ENCODE results near the gene SEMA5A. TPM values are rescaled to one million over a fixed set of nuclear protein-coding genes. Genes with fewer than 3 reads are reported as not detected.
A peak's percentile ranks its signal among the peaks of the same experiment; 100 is the strongest.

The SEMA5A gene
- total RNA-seq, 2 donors from 2014 or later = 3.4 to 40.2 TPM

- 88 to 96% methylated on average over 3 of the region's 3 CpGs for WGBS, 2 donors
- DNase-seq (no peak), ATAC-seq (no peak)
- intact Hi-C loops (cut with DNase I) = no loop called here
- Histone ChIP-seq H3K4me3 (no peak overlapping the region), H3K36me3 (replicated peaks in 1 of 2; ENCODE audit: insufficient read depth in 1 of 2, low read depth in 2 of 2) (no peaks in the 10 kb centered on the region), H3K4me1 (peaks cover 14% of the 10 kb centered on the region), H3K9me3 (no peaks in the 10 kb centered on the region), H3K27ac (no peak overlapping the region), H3K27me3 (no peaks in the 10 kb centered on the region)
- TF ChIP-seq POLR2A (IDR thresholded peaks at IDR 0.05) (no peak), CTCF (IDR thresholded peaks at IDR 0.05) (no peak)
Observed at GRCh38 chr5:9347032-9347431, 198.8 kb downstream of the SEMA5A start.

- no peak for ATAC-seq
- Histone ChIP-seq H3K9me3 (no peaks in the 10 kb centered on the region), H3K4me1 (peaks cover 14% of the 10 kb centered on the region), H3K27me3 (no peaks in the 10 kb centered on the region), H3K4me3 (no peak overlapping the region), H3K27ac (no peak overlapping the region), H3K36me3 (replicated peaks in 1 of 2; ENCODE audit: insufficient read depth in 1 of 2, low read depth in 2 of 2) (no peaks in the 10 kb centered on the region)
- intact Hi-C loops (cut with DNase I) = no loop called here
- 90 to 94% methylated on average over 1 of the region's 1 CpG for WGBS, 2 donors
- no peak for DNase-seq
- TF ChIP-seq POLR2A (IDR thresholded peaks at IDR 0.05) (no peak), CTCF (IDR thresholded peaks at IDR 0.05) (no peak)
Observed at GRCh38 chr5:9344751-9345240, 201.1 kb downstream of the SEMA5A start.

GRCh38 chr5:9343146-9343850 lies 202.6 kb downstream of the SEMA5A start:
- Histone ChIP-seq H3K9me3 (no peaks in the 10 kb centered on the region), H3K27ac (no peak overlapping the region), H3K36me3 (replicated peaks in 1 of 2; ENCODE audit: insufficient read depth in 1 of 2, low read depth in 2 of 2) (no peaks in the 10 kb centered on the region), H3K27me3 (no peaks in the 10 kb centered on the region), H3K4me1 (peaks cover 6% of the 10 kb centered on the region), H3K4me3 (no peak overlapping the region)
- ATAC-seq (no peak), DNase-seq (no peak)
- intact Hi-C loops (cut with DNase I) = no loop called here
- WGBS, 2 donors = 61 to 71% methylated on average over 3 of the region's 3 CpGs
- no peak for TF ChIP-seq POLR2A (IDR thresholded peaks at IDR 0.05)
- no peak for TF ChIP-seq CTCF (IDR thresholded peaks at IDR 0.05)

- no peak overlapping the region for H3K4me3 ChIP-seq
- no peak overlapping the region for H3K27ac ChIP-seq
- no peaks in the 10 kb centered on the region for H3K27me3 ChIP-seq
- no peaks in the 10 kb centered on the region for H3K9me3 ChIP-seq
- intact Hi-C loops (cut with DNase I) = no loop called here
- H3K4me1 ChIP-seq = no peaks in the 10 kb centered on the region
- ATAC-seq (no peak), DNase-seq (peak in 1 of 4 donors; percentile 42)
- WGBS, 2 donors = 39% methylated on average over 5 to 6 of the region's 6 CpGs
- H3K36me3 ChIP-seq (replicated peaks in 1 of 2; ENCODE audit: insufficient read depth in 1 of 2, low read depth in 2 of 2) = no peaks in the 10 kb centered on the region
- TF ChIP-seq POLR2A (IDR thresholded peaks at IDR 0.05) (no peak), CTCF (IDR thresholded peaks at IDR 0.05) (no peak)
Observed at GRCh38 chr5:9342161-9342787, 203.6 kb downstream of the SEMA5A start.
